ENCODE data around the gene SSTR3.

Gene SSTR3

DNA sequence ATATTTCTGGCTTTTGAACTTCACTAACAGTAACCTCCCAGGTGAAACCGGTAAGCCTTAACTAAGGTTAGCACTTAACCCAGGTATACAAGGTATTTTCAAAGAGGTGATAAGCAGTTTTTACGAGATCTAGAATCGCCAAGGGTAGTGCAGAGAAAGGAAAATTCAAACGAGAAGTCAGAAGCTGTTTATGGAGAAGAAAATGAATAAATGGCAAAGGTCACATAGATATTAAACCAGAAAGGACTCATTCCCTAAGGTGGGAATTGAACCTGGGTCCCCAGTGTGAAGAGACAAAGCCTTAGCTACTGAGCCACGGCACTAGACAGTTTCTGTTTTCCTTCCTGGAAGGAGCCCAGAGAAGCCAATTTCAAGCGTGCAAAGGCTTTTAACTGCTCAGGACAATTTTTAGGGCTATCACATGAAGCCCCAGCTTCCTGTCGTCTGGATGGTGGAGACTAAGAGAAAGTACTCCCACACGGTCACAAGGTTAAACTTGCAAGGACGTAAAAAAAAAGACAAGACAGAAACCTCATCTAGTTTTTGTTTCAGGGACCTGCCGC lies 18.6 kb downstream of the SSTR3 start:
- DNase-seq = no peak

DNA sequence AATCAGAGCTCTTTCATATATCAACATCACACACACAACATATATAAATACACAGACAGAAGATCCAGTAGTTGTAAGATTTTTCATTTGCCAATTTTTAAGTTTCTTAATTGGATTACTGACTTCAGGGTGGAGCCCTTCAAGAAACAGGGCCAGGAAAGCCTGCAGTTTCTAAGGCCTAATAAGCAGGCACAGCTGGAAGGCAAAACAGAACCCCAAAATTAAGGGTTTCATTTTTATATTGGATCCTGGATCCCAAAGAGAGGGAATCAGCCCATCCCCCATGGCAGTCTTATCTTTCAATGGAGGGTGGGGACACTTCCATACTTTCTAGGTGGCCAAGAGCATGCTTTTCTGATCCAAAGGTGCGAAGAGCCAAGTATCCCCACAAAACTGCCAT lies 19.5 kb downstream of the SSTR3 start:
- DNase-seq = no peak

DNA sequence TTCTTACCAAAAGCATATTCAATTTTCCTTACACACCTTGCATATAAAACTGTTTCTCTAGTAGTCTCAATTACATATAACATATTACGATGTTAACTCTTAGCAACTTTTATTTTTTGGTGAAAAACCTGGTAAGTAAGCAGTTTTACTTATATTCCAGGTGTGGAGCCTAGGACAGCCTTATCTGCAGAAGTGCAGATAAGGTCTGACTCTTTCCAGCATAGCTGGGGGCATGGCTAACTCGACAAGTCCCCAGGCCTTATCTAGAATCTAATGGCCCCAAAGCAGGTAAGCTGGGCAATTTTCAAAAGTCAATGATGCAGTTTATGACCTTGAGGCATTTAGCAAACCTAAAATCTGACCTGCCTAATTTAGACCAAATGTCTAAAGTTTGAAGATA lies 20.1 kb downstream of the SSTR3 start:
- DNase-seq = no peak

DNA sequence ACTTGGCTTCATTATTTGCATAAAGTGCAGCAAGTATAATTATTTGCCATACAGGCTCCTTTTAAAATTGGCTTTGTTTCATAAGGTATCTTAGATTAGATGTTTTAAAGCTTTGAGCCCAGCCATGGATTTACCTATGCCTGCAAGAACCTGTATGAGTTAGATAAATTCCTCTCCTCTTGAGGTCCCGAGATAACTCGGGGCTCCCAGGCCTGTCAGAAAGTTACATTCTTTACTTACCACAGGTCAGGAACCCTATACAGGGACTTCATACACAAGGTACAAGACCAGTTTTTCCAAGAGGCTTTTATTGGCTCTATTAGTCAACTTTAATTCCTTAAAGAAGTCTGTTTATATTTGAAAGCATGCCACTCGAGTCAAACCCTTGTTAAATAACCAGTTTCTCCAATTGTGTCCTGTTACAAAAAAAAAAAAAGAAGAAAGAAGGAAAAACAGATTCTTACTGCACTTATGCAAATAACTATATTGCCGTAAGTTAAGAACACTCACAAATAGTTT lies 22.0 kb downstream of the SSTR3 start:
- no peak for DNase-seq

DNA sequence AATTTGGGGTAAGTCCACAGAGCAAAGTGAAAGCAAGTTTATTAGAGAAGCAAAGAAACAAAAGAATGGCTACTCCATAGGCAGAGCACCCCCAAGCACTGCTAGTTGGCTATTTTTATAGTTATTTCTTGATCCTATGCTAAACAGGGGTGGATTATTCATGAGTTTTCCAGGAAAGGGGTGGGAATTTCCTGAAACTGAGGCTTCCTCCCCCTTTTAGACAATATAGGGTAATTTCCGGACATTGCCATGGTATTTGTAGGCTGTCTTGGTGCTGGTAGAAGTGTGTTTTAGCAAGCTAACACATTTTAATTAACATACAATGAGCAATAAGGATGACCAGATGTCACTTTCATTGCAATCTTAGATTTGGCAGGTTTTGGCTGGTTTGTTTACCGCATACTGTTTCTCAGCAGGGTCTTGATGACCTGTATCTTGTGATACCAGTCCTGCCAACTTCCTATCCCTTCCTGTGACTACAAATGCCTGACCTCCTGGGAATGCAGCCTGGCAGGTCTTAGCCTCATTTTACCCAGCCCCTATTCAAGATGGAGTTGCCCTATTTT lies 23.3 kb downstream of the SSTR3 start:
- no peak for DNase-seq

DNA sequence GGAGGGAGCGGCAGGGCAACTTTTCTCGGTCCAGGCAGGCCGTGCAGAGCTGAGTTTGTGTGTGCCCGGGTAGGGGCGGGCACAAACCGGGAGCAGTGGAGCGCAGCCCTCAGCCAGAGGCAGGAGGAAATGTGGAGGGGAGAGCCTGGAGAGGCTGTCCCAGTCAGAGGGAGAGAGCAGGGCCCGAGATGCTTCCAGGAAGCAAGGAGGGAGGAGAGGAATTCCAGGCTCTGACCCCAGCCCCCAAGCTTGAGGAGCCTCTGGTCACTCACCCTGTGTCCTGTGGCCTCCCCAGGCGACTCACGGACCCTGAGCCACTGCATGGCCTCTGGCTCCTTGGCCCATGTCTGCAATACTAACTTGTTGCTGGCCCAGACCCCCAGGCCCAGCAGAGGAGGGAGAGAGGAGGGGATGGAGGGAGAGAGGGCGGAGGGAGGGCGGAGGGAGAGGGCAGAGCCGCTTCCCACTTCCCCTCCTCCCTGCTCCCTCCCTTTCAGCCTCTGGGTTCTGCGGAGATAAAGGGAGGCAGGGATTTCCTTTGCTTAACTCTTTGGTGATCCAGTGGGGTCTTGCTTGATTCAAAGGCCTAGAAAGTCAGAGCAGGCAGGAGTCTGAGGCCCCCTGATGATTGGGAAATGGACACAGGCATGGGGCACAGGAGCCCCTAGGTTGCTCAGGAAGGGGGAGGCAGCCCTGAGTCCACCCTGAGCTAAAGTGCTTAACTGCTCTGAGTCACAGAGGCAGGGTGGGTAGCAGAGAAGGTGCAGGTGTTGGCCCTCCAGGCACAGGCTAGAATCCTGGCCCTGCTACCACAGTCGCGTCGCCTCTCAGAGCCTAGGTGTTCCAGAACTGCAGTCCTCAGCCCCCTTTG lies 24.2 kb downstream of the SSTR3 start, which contains the start of gene C1QTNF6:
Gene C1QTNF6, minus strand, starts transcription at position 357 of the 871 bp plus-strand sequence. Its CDS starts 34 bp downstream, at position 323.
- no peak for DNase-seq

DNA sequence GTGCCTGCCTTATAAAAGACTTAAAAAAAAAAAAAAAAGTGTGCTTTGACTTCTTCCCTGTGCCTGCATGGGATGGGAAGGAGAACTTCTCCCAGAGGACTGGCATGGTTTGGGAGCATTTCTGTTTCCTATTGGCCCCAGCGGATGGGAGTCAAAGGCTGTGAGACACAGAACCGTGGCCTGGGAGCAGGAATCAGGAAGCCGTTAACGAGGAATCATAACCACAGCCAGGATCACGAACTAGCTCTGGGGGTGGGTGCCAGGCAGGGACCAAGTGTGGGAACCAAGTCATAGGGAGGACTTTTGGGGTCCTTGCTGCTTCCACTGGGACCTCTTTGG lies 24.8 kb downstream of the SSTR3 start:
- no peak for DNase-seq

DNA sequence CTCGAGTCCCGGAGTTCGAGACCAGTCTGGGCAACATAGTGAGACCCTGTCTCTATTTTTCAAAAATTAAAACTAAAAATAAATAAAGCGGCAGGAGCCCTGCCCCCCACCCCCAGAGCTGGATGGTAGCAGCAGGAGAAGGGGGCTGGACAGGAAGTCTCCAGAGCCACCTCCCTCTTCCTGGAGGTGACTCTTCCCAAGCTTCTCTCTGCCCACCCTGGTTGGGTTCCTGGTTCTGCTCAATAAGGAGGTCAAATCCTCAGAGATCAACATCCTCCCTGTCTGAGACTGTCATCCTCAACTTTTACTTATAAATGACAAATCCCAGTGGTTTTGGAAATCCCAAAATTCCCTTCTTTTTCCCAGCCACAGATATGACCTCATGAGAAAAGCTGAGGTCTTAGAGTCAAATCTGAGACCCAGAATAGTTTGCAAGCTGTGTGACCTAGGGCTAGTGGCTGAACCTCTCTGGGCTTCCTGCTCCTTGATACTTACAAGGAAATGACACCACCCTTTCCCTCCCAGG lies 25.2 kb downstream of the SSTR3 start:
- DNase-seq = no peak

DNA sequence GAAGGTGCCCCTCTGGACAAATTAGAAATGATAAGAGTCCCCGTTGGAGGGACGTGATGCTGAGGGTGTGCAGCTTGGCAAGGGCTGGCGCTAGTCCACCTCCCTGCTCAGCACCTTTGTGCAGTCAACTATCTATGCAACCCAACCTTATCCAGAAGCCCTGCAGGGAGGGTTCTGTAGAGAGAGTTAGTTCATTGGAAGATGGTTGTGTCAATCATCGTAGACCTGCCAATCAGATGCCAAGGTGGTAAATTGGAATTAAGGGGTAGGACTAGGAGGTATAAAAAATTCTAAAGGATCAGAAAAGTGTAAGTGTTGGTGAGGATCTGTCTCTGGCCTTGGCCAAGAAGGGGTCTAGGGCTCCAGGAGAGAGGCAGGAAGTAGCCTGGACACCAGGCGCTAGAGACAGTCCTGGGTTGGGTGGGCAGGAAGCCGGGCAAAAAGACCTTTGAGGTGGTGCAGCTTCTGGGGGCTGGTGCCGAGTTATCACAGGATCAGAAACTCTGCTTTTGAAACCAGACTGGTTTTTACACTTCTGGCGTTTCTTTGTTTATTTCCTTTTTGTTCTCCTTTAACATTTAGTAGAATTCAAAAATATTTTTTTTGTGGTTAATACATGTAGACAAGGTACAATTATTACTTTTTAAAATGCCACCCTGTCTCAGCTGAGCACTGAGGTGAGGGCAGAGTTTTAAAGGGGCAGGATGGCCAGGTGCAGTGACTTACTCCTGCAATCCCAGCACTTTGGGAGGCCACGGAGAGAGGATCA lies 25.9 kb downstream of the SSTR3 start:
- no peak for DNase-seq

DNA sequence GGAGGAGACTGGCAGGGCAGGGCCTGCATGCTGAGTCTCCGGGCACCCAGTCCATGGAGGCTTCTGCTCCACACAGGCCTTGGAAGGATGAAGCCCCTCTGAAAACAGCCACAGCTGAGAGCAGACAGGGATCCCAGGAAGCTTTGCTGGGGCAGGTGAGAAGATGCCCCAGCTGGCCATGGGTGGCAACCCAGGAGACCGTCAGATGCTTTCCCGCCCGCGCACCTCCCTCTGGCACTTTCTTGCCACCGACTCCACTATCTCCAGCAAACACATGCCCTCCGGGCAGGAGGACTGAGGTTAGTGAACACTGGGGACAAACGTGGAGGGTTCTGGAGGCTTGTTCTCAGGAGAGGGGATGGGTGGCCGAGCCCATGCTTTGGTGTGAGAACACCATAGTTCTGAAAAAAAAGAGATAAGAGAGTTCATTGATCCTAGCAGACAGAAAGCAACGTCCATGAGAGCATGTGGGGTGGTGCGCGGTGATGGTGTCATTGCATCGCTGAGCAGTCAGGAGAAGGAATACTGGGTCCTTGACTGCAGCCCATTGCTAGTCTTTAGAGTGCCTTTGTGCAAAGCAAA lies 26.5 kb downstream of the SSTR3 start:
- DNase-seq = no peak

DNA sequence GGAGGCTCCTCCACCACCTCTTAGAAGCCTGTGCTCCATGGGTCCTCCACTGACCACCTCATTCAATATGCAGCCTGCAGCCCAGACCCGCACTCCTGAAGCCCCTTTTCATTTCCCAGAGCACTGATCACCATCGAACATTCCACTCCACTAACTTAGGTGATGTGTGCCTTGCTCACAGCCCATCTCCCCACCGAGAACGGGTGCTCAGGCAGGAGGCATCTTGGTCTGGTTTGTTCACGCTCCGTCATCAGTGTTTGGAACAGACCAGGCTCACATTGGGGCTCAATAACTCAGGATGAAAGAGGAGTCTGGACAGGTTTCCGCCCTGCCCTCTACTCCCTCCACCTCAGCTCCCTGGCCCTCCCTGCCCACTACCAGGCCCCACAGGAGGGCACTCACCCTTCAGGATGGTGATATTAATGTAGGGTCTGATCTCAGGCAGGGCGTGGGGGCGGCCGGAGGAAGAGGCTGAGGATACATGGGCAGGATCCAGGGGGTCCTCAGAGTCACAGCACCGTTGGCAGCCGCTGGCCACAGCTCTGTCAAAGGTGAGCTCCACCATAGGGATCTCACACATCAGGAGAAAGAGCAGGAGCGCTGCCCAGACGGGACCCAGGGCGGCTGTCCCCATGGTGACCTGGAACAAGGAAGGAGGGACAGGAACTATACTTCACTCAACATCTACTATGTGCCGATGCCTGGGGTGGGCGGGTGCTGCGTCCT lies 27.3 kb downstream of the SSTR3 start:
- no peak for DNase-seq

DNA sequence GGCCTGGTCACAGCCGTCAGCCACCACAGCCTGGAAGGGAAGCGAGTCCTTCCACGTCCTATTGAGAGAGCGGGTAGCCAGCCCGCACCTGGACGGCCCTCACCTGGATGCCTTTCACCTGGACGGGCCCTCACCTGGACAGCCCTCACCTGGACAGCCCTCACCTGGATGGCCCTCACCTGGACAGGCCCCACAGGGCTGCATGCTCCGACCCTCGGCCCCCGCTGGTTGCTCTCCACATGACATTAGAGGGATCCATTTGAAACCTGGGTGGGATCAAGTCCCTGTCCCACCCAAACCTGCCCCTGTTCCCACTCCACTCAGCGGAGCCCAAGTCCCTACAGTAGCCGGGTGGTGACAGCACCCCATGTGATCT lies 27.9 kb downstream of the SSTR3 start:
- DNase-seq = no peak

DNA sequence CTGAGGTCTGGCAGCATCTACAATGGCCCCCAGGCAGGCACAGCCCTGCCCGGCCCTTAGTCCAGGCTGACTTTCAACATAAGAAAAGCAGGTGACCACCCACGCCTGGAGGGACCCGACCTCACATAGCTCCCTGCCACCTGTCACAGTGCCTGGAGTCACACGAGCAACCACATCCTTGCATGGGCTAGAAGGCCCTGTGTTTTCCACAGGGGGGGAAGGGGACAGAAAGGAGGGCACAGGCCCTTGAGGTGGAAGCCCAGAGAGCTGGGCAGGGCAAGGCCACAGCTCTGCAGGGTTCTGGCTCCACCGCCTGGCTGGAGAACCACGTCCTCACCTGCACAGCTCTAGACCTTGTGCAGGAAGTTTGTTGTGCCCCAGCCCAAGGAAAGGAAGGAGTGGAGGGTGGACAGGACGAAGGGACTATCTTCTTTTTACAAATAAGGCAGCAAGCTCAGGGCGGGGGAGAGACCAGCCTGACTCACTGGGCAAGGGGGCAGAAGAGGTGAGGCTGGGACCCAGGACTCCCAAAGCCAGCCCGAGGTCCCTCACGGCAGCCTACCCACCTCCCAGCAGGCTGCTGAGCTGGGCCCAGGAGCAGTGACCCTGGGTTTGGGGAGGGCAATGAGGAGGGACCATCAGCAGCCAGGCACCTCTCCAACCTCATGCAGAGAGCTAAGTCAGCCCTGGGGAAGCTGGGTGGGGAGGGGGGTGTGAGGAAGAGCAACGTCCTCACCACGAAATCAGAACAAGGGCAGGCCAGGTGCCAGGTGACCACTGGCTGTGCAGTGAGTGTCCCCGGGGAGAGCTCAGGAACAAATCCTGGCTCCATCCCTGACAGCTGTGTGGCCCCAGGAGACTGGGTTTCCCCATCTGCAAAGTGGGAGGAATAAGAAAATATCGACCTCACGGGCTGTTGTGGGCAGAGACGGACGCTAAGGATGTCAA lies 28.6 kb downstream of the SSTR3 start:
- no peak for DNase-seq

DNA sequence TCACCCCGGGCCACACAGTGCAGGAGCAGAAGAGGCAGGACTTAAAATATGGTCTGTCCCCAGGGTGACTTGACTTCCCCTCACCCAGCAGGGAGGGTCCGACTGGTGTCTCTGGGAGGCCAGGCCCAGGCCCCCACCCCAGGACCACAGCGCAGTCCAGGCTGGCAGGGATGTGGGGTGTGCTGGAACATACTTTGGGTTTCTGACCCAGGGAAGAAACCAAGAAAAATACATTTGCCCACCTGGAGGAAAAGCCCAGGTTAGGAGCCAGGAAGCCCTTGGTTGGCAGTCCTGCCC lies 29.4 kb downstream of the SSTR3 start:
- no peak for DNase-seq

DNA sequence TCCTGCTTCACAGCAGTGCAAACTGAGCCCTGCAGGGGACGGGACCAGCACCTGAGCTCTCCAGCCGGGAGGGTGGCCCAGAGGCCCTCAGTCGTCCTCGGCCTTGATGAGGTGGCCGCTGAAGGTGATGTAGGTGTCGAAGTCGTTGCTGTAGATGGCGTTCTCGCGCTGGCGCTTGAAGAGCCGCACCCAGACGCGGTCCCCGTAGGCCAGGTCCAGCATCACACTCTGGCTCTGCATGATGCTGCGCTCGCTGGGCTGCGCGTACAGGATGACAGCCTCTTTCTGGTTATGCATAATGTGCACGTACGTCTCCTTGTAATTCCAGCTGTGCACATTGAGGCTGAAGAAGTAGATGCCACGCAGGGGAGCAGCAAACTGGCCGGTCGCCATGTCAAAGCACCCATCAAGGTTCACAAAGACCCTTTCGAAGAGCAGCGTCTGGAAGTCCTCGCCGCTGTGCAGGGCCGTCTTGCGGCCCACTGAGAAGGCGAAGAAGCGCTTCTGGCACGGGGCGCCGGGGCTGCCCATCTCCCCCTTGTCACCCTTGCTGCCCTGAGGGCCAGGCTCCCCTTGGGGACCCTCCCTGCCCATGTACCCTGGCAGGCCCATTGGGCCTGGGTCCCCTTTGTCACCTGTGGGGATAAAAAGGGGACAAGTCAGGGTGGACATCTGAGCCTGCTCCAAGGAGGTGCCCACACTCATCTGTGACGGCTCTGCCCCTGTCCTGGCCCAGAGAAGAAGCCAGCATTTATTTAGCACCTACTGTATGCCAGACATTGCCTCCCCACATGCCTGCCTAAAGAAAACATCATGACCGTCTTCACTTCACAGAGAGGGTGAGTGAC lies 30.0 kb downstream of the SSTR3 start:
- DNase-seq = no peak

DNA sequence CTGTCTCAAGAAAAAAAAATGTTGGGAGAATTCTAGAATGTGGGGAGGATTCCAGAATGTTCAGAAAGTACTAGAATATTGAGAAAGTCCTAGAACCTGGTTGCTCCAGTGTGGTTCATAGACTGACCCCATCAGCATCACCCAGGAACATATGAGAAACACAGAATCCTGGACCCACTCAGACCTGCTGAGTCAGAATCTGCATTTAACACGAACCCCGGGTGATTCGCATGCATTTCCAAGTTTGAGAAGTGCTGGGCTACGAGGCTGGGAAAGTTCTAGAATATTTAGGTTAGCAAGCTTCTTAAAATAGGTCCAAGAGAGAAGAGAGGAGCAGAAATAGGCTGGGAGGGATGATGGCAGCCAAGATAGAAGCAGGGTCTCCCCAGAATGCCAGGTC lies 30.6 kb downstream of the SSTR3 start:
- DNase-seq = no peak

DNA sequence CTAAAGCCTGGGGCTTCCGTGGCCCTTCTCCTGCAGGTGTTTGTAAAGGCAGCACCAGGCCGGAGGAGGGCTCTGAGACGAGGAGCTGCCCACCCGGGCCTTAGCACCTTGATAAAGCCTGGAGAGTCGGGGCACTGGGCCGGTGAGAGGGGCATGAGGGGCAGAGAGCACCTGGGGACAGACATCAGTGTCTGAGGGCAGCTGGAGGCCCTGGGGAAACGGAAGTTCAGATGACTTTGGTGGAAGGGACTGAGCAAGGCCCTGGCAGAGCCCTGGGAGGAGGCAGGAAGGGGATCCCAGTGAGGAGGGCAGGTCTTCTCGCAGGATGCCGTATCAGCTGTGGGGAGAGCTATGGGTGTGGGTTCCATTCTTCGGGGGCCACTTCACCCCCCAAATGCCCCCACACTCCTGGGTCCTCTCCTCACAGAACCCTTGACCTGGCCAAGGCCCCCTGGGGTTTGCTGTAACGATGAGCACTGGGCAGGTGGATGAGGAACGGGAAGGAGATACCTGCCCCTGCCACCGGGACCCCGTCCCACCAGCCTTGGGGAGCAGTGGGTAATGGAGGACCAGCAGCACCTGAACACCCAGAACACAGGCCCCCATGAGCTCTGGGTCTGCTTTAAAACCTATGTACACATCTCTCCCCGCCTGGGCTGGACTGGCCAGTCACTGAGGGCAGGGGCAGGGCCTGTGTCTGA lies 31.6 kb downstream of the SSTR3 start:
- no peak for DNase-seq

DNA sequence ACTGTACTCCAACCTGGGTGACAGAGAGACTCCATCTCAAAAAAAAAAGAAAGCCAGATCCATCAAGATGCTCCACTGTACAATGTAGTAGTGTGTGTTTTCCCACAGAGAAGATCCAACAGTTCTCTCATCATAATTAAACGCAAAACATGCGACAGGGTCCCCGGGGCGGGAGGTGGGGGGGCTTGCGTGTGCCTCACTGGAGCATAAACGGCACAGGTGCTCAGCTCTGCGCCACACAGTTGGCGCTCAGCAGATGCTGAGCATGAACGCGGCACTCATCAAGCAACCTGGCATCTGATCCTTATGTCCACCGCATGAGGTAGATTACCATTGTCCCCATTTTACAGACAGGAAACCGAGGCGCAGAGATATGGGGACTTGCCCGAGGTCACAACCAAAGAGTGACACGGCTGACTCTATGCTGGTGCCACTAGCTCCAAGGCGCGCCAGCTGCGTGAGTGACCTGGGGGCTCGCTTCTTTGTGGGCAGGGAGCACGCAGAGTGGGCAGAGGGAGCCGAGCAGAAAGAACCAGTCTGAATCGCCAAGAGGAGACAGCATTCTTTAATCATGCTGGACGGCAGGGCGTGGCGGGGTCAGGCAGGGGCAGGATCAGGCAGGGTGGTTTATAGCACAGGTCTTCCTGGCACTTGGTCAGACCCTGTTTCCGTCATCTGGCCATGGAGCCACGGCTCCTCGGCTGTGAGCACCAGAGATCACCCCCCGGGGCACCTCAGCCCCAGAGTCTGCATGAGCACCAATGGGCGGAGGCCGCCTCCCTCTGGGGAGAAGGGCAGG lies 32.5 kb downstream of the SSTR3 start:
- DNase-seq = no peak

DNA sequence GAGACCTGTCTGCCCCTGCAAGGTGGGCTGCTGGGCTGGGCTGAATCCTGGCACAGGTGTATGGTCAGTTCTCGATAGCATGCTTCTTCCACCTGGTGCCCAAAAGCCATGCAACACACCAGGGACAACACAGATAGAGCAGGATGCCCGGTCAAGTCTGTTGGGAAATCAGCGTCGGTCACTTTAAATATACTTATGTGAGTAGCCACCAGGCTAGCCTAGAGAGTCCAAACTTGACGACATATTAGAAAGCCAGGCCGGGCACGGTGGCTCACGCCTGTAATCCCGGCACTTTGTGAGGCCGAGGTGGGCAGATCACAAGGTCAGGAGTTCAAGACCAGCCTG lies 33.2 kb downstream of the SSTR3 start:
- no peak for DNase-seq

All from NCI-H2107 (cell line).